ENCODE results near the gene ITGA6. TPM values are rescaled to one million over a fixed set of nuclear protein-coding genes. Genes with fewer than 3 reads are reported as not detected.

Gene ITGA6
- polyA plus RNA-seq, 1 donor = 98.3 TPM

DNA sequence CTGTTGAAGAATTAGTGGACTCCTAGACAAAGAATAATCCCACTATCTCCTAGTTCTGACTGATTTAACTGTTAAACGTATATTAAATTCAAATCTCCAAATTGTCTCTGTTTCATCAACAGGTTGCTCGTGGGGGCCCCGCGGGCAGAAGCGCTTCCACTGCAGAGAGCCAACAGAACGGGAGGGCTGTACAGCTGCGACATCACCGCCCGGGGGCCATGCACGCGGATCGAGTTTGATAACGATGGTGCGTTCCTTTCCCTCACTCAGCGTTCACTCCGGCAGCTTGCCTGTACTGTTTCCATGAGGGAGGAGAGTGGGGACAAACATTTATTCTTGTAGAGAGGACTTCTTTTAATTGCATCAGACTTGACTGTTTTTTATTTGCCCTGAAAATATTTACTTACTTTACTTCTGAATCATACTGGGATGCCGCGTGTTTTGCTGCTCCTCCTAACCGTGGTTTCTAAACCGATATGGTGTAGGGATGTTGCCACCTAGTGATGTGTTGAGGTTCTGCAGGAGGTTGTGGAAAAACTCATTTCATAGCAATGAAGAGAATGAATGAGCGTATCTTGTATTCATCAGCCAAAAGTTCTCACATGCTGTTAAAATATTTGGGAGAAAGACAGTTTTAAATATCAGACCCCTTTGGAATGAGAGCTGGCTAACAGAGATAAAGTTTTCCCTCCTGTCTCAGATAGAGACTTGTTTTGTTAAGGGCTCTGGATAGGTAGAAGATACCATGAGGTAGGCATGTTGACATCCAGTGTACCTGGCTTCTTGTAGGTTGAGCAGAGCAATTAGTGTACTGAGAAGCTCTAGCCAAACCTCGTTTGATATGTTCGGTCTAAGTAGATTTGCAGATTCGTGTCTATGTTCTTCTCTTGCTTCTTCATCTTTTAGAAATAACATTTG is 38.3 kb downstream of the ITGA6 start:
- DNase-seq = peak; percentile 76

DNA sequence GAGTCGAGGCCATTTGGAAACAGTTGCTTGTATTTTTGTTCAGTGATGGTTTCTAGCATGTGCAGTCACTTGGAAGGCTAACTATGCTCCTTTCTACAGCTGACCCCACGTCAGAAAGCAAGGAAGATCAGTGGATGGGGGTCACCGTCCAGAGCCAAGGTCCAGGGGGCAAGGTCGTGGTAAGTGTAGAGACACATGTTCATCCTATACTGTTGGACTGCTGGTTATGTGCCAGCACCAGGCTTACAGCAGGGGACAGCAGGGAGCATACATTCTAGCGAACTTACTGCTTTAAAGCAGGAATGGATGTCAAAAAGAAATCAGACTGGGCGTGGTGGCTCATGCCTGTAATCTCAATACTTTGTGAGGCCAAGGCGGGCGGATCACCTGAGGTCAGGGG is 40.0 kb downstream of the ITGA6 start:
- no peak for DNase-seq

- DNase-seq = no peak
Measured at GRCh38 chr2:172470958-172471922, 43.9 kb downstream of the ITGA6 start.

DNA sequence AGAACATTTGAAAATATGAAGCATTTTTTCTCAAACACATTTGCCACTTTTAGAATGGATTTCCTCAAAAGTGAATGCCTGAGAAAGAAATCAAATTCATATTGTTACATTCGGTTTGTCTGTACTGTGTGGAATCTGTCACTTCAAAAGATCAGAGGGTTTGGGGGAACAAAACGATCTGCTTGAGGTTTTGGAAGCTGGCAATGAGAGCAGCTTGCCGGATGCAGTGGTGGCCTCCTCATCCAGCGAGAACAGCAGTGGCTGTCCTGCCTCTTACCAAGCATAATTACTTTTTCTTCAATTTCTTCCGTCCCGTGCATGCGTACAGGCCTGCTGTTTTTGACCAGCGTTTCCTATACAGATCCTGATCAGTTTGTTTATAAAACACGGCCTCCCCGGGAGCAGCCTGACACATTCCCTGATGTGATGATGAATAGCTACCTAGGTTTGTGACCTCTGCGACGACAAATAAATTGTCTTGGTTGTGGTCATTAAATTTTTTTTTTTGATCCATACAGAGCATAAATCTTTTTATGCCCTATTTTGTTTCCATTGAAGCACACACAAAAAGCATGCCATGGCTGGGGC is 45.2 kb downstream of the ITGA6 start:
- DNase-seq = no peak

DNA sequence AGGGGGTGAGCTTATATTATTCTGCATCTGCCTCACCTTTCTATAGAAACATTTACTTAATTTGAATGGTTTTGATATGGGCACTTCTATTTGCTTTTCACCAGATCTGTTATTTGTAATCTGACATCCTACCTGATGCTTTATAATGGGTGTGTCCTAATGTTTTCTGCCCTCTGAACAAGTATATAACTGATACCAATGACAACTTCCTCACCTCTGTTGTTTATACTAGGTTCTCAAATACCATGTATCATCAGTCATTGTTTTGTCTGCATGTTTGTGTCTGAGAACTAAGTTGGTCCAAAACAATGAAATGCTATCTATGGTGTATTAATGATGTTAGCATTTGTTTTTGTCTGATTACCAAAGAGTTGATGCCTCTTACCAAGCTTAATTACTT is 45.8 kb downstream of the ITGA6 start:
- DNase-seq = no peak

GRCh38 chr2:172478353-172478752 is 51.0 kb downstream of the ITGA6 start:
- no peak for DNase-seq

- no peak for DNase-seq
Measured at GRCh38 chr2:172480301-172481218, 53.2 kb downstream of the ITGA6 start.

DNA sequence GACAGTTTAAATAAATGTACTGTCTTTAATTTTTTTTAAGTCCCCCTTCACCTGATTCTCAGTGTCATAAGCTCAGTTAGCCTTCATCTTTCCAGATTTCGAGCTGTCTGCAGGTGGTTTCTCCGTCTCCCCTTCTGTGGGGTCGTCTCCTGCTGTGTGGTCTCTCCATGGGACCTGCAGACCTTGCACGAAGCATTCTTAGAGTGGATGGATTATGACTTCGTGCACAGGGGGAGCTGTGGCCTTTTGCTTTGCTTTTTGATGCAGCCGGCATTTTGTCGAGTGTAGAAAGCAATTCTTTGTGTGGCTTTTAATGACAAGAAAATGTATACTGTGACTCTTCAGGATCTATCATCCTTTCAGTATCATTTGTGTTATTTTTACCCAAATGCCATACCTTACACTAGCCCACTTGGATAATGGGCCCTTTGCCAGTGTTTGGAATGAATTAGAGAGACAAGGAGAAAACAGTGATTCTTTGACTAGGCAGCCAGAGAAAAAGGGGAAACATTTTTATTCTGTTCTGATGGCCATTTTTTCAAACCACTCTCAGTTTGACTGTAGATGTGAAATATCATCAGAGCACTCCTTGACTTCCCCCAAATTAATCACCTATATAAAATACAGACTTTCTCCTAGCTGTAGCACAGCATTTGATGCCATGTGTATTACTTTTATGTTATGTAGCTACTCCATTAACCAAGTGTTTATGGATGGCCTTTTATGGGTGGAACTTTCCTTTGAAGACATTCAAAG is 54.3 kb downstream of the ITGA6 start:
- no peak for DNase-seq

GRCh38 chr2:172484253-172484652 is 56.9 kb downstream of the ITGA6 start:
- peak; percentile 11 for DNase-seq

GRCh38 chr2:172484706-172485105 is 57.3 kb downstream of the ITGA6 start:
- no peak for DNase-seq

- no peak for DNase-seq
Measured at GRCh38 chr2:172488556-172488955, 61.2 kb downstream of the ITGA6 start.

DNA sequence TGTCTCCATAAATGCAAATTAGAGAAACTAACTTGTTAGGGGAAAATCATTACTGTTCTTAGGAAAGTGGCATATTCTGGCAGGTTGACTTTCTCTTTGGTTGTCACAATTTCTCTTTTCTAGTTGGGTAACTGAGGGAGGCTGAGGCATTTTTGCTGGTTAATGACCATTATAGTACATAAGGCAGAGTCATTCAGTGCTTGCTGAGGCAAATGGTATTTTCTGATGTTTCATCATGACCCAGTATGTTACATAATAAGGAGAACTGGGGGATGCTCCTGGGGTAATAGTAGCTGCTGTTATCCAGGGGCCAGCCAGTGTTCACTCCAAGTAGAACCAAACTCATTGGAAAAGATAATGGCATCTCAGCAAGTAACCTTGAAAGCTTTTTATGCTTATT is 62.3 kb downstream of the ITGA6 start:
- no peak for DNase-seq

DNA sequence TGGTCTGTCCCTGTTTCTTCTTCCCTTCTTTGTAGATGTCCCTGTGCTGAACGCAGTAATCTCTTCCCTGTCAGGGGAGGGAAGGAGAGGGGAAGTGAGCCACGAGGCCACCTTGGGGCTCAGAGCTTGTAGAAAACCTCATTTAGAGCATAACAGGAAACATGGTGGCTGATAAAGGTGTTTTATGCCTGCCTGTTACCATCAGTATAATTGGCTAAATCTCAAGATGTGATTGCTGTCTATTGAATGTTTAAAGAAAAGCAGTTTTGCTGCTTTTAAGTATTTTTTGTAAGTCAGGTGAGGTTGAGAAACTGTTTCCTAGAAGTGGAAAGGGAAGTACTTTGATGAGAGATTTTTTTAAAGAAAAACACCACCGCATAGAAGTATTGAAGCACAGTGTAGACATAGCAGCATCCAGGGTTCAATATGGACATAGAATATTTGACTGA is 68.8 kb downstream of the ITGA6 start:
- peak; percentile 8 for DNase-seq

DNA sequence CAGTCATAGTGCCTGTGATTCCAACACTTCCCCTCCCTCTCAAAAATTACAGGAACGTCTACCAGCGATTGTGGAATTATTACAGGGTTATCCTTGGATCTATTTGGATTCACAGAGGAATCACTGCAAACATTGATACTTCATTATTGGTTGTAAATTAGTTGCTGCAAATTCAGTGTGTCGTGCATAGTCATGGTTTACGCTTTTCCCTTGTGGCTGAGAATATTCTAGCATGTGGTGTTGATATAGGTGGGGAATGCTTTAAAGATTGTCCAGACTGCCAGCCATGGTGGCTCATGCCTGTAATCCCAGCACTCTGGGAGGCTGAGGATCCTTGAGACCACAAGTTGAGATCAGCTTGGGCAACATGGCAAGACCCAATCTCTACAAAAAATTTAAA is 79.8 kb downstream of the ITGA6 start:
- DNase-seq = no peak

DNA sequence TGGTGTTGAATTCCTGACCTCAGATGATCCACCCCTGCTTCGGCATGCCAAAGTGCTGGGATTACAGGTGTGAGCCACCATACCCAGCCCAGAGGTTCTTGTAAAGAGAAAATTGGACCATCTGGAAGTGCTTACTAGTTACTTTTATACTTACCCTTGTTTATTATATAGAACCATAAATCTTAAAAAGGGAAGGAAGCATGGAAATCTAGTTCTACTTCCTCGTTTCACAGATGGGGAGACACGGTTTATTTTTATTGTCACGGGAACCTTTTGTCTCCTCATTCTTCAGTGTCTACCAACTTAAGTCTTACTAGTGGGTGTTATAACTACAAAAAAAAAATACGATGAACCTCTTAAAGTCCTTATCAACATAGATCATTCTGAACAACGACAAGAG is 82.7 kb downstream of the ITGA6 start:
- no peak for DNase-seq

DNA sequence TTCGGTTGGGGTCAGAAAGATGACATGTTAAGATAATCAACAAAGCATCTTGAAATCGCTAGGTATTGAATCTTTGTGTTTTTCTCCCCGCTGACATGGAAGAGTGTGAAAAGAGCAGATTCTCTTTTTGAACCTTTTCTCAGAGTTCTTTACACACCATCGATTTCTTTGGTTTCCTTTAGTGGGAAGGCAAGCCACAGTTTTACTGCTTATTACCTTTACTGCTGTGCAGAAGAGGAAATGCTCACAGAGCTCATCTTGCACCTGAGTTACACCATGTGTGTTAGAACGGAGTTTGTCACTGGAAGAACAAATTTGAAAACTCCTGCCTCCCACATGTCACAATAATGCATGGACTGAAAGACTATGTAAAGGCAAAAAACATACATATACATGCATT is 83.2 kb downstream of the ITGA6 start:
- DNase-seq = no peak

GRCh38 chr2:172512810-172513523 is 85.6 kb downstream of the ITGA6 start:
- no peak for DNase-seq

- DNase-seq = no peak
Measured at GRCh38 chr2:172513524-172513900, 86.1 kb downstream of the ITGA6 start.

DNA sequence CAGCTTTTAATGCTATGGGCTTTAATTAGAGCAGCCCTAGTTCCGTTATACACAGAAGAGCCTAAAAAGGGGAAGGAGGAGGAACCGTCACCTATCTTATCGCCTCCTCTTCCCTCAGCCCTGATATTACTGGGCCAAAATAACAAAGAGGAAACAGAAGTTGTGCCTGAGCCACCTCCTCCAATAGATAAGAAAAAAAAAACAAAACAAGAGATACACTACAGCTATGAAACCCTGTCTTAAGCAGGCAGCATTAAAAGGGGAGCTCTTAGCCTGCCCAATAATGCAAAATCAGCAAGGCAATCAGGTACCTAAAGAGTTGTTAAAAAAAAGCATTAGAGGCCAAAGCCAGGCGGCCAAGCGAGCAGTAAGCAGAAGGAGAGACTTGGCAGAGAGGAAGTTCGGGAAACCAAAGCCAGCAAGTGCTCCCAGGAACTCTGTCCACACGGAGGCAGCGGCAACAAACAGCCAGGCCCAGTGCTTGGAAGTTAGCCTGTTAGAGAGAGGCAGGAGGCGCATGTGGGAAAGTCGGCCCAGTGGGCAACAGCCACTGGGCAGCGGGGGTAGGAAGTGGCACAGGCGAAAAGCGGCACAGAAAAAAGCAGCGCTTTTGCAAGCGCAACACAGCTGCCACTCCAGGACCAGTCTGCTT is 86.7 kb downstream of the ITGA6 start:
- no peak for DNase-seq

DNA sequence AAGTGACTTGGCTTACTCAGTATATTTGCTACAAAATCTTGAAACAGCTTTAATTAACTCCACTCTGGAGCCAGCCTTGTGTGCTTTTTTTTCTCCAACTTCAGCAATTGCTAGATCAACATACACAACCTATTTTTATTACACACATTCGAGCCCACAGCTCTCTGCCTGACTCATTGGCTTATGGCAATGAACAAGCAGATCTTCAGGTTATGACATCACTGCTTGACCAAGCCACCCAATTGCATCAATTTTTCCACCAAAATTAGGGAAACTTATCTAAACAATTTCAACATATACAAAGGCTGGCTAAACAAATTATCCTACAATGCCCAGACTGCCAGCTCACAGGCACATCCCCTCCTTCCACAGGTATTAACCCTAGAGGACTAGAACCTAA is 88.9 kb downstream of the ITGA6 start:
- DNase-seq = no peak
